Epithelial cell of proximal tubule (primary cell): ENCODE results near the gene SORCS2. TPM values are rescaled to one million over a fixed set of nuclear protein-coding genes. Genes with fewer than 3 reads are reported as not detected.

Experiments
- DNase-seq: peaks from one replicate; pipeline ENCODE4 v3.0.0-alpha.2; 2011; ENCODE audit warnings: low read depth
- H3K4me3 ChIP-seq: 2 replicates; pipeline ENCODE4 v1.5.1; 2011; ENCODE audit warnings: low read depth, mild to moderate bottlenecking, low read length
- total RNA-seq: library from RNA; depleted of rRNA; stranded (reverse); fragments of >200 nt; gene quantifications from 2 replicates; pipeline ENCODE4 v1.2.3, GENCODE V29; 2015
- TF ChIP-seq, protein P1 (sequence below): conservative IDR thresholded peaks from 2 replicates; pipeline ENCODE4 v1.5.1; 2012; ENCODE audit warnings: low read depth, mild to moderate bottlenecking, low read length

SORCS2 gene
- total RNA-seq, 1 donor from 2014 or later = 0.29 TPM

GRCh38 chr4:7773401-7774180, 581.3 kb downstream of the SORCS2 start:
- TF ChIP-seq, protein P1, sequence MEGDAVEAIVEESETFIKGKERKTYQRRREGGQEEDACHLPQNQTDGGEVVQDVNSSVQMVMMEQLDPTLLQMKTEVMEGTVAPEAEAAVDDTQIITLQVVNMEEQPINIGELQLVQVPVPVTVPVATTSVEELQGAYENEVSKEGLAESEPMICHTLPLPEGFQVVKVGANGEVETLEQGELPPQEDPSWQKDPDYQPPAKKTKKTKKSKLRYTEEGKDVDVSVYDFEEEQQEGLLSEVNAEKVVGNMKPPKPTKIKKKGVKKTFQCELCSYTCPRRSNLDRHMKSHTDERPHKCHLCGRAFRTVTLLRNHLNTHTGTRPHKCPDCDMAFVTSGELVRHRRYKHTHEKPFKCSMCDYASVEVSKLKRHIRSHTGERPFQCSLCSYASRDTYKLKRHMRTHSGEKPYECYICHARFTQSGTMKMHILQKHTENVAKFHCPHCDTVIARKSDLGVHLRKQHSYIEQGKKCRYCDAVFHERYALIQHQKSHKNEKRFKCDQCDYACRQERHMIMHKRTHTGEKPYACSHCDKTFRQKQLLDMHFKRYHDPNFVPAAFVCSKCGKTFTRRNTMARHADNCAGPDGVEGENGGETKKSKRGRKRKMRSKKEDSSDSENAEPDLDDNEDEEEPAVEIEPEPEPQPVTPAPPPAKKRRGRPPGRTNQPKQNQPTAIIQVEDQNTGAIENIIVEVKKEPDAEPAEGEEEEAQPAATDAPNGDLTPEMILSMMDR = no peak
- H3K4me3 ChIP-seq = no peak overlapping the region
- no peak for DNase-seq

- no peak for DNase-seq
- TF ChIP-seq, protein P1 = no peak
- H3K4me3 ChIP-seq = no peak overlapping the region
Observed at GRCh38 chr4:7774301-7775294, 582.3 kb downstream of the SORCS2 start.

DNA sequence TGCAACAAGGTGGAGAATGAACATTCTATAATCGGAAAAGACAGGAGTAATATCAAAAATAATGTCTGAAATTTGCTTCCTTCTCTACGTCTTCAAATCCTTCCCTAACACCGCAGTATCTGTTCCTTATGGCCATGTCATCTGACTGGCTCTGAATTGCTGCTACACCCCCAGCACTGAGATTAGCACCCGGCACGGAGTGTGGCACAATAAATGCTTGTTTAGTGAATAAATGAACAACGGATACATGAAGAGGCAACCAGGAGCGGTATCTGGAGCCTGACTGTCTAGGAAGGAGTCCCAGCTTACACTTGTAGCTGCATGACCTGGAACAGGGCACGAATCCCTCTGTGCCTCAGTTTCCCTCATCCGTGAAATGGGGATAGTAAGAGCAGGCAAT, 583.1 kb downstream of the SORCS2 start:
- no peak for DNase-seq
- TF ChIP-seq, protein P1 = no peak
- H3K4me3 ChIP-seq = no peak overlapping the region

DNA sequence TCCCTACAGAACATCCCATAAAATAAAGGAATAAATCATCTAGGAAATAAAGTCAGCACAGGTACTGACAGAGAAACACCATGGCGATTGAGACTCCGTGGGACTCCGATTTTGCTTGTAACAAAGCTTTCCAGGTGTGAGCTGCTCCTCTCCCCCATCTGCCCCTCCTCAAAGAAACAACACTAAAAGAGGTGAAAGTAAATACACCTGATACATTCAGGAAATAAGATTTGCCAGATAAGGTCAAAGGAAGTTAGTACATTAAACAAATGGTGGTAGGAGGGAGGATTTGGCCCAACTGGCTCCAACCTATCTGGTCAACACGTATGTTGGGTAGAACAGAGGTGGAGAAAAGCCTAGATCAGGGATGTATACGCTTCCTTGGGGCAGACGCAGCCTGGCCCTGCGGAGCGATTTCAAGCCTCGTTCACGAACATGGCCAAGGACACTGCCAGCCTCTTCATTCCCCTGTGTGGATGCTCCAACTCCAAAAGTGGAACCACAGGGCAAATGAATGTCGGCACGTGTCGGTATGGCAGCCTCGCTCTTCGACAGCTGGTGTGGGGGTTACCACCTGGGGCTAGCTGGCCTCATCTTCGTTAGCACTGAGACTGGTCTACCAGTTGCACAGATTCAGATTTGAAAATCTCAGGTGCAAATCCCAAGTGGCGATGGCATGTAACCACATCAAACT, 584.8 kb downstream of the SORCS2 start:
- TF ChIP-seq, protein P1 = no peak
- H3K4me3 ChIP-seq = no peak overlapping the region

GRCh38 chr4:7777871-7778509, 585.7 kb downstream of the SORCS2 start:
- TF ChIP-seq, protein P1 = no peak
- DNase-seq = no peak
- no peak overlapping the region for H3K4me3 ChIP-seq

More for the DNA sequence above, 584.8 kb downstream of the SORCS2 start:
- no peak for DNase-seq
